Peyer's patch (tissue), 4 donors: ENCODE data around the gene ALDOB. TPM values are rescaled to one million over a fixed set of nuclear protein-coding genes. Genes with fewer than 3 reads are reported as not detected.

Experiments used
- DNase-seq, 3 donors: peaks; one replicate each; pipeline ENCODE4 v3.0.0-alpha.2; 2017 to 2019
- H3K27ac ChIP-seq, 4 donors: fragments of 200-600 bp; sonication (generic); one replicate each; pipeline ENCODE4 v1.5.1; 2016 to 2019
- H3K27me3 ChIP-seq, 2 donors: fragments of 200-600 bp; sonication (generic); one replicate each; pipeline ENCODE4 v1.5.1; 2019
- H3K36me3 ChIP-seq, 3 donors: fragments of 200-600 bp; sonication (generic); one replicate each; pipeline ENCODE4 v1.5.1; 2016 to 2019
- H3K4me1 ChIP-seq, 4 donors: fragments of 200-600 bp; sonication (generic); one replicate each; pipeline ENCODE4 v1.5.1; 2016 to 2019
- H3K4me3 ChIP-seq, 4 donors: fragments of 200-600 bp; sonication (generic); 1 replicate in 3 of 4; 2 replicates in 1 of 4; pipeline ENCODE4 v1.5.1; 2016 to 2019; ENCODE audit warnings: mild to moderate bottlenecking in 1 of 4
- H3K9me3 ChIP-seq, 4 donors: fragments of 200-600 bp; sonication (generic); one replicate each; pipeline ENCODE4 v1.5.1; 2016 to 2019; ENCODE audit warnings: mild to moderate bottlenecking in 1 of 4
- CTCF ChIP-seq, 6 experiments: fragments of 450-650 bp in 4 of 6; fragments of 200-600 bp in 2 of 6; sonication (generic) in 1 of 6; IDR thresholded peaks; one replicate each; pipeline ENCODE4 v1.5.1; 2017 to 2019; ENCODE audit warnings: antibody characterized with exemption in 6 of 6, mild to moderate bottlenecking in 3 of 6, moderate library complexity in 1 of 6
- POLR2A ChIP-seq, 2 donors: fragments of 450-650 bp; IDR thresholded peaks; one replicate each; pipeline ENCODE4 v1.5.1; 2017; ENCODE audit warnings: antibody characterized with exemption in 2 of 2, mild to moderate bottlenecking in 2 of 2, moderate library complexity in 2 of 2
- total RNA-seq, 4 donors: library from RNA; depleted of rRNA; stranded (reverse); fragments of >200 nt; gene quantifications; one replicate each; pipeline ENCODE4 v1.1.0, GENCODE V29; 2016

Gene ALDOB
- total RNA-seq, 4 donors from 2014 or later: 852 to 11,538 (median 10,067) TPM

GRCh38 chr9:101466863-101467262 is 31.3 kb upstream of the ALDOB start:
- Histone ChIP-seq H3K27ac (no peak overlapping the region), H3K36me3 (no peaks in the 10 kb centered on the region), H3K9me3 (no peaks in the 10 kb centered on the region), H3K4me3 (no peak overlapping the region), H3K4me1 (no peaks in the 10 kb centered on the region), H3K27me3 (no peaks in the 10 kb centered on the region)
- TF ChIP-seq CTCF (IDR thresholded peaks at IDR 0.05): no peak
- no peak for TF ChIP-seq POLR2A (IDR thresholded peaks at IDR 0.05)
- no peak for DNase-seq

GRCh38 chr9:101465326-101465915 is 29.8 kb upstream of the ALDOB start:
- Histone ChIP-seq H3K36me3 (no peaks in the 10 kb centered on the region), H3K27ac (no peak overlapping the region), H3K4me3 (no peak overlapping the region), H3K9me3 (no peaks in the 10 kb centered on the region), H3K4me1 (no peaks in the 10 kb centered on the region), H3K27me3 (no peaks in the 10 kb centered on the region)
- peak in 2 of 3 donors; percentile 74 to 86 for DNase-seq
- no peak for TF ChIP-seq POLR2A (IDR thresholded peaks at IDR 0.05)
- peak in 4 of 6 experiments; percentile 16 to 84 (median 69) for TF ChIP-seq CTCF (IDR thresholded peaks at IDR 0.05)

GRCh38 chr9:101463397-101463796 is 27.8 kb upstream of the ALDOB start:
- Histone ChIP-seq H3K27ac (no peak overlapping the region), H3K36me3 (no peaks in the 10 kb centered on the region), H3K4me3 (no peak overlapping the region), H3K27me3 (no peaks in the 10 kb centered on the region), H3K9me3 (no peaks in the 10 kb centered on the region), H3K4me1 (peaks cover 0 to 5% (median 0%) of the 10 kb centered on the region in 4 donors)
- TF ChIP-seq CTCF (IDR thresholded peaks at IDR 0.05): no peak
- TF ChIP-seq POLR2A (IDR thresholded peaks at IDR 0.05): no peak
- DNase-seq: no peak

- Histone ChIP-seq H3K4me1 (peaks cover 0 to 5% (median 0%) of the 10 kb centered on the region in 4 donors), H3K27ac (no peak overlapping the region), H3K27me3 (no peaks in the 10 kb centered on the region), H3K36me3 (no peaks in the 10 kb centered on the region), H3K4me3 (no peak overlapping the region), H3K9me3 (no peaks in the 10 kb centered on the region)
- TF ChIP-seq POLR2A (IDR thresholded peaks at IDR 0.05) (no peak), CTCF (IDR thresholded peaks at IDR 0.05) (no peak)
- no peak for DNase-seq
Observed at GRCh38 chr9:101462558-101462957, 27.0 kb upstream of the ALDOB start.

GRCh38 chr9:101460965-101461364 is 25.4 kb upstream of the ALDOB start:
- H3K4me1 ChIP-seq: peaks cover 0 to 5% (median 0%) of the 10 kb centered on the region in 4 donors
- no peaks in the 10 kb centered on the region for H3K9me3 ChIP-seq
- H3K27ac ChIP-seq: no peak overlapping the region
- H3K4me3 ChIP-seq: no peak overlapping the region
- no peaks in the 10 kb centered on the region for H3K36me3 ChIP-seq
- no peaks in the 10 kb centered on the region for H3K27me3 ChIP-seq
- TF ChIP-seq CTCF (IDR thresholded peaks at IDR 0.05): no peak
- no peak for TF ChIP-seq POLR2A (IDR thresholded peaks at IDR 0.05)
- no peak for DNase-seq
